T-helper 2 cell treated with Interferon-gamma antibody and Interleukin-4, amounts not matched to agents 100 ng/mL and 5 ng/mL, for 36 hours (primary cell): Measurements from ENCODE around the gene NUBP1. TPM values are rescaled to one million over a fixed set of nuclear protein-coding genes. Genes with fewer than 3 reads are reported as not detected.

Experiments
- intact Hi-C: fragments of 100-400 bp; cut with micrococcal nuclease; formaldehyde crosslinking; loops from one replicate; pipeline ENCODE4 v1.15.1; 2023
- total RNA-seq: library from RNA; stranded (reverse); gene quantifications from 2 replicates; pipeline ENCODE4 v1.2.3, GENCODE V29; 2022

Gene NUBP1
- total RNA-seq, 1 donor from 2014 or later = 34.3 TPM

- intact Hi-C loops = no loop called here
Observed at GRCh38 chr16:10791048-10791447, 47.4 kb downstream of the NUBP1 start.

- intact Hi-C loops = no loop called here
Observed at GRCh38 chr16:10799736-10800135, 56.1 kb downstream of the NUBP1 start.

DNA sequence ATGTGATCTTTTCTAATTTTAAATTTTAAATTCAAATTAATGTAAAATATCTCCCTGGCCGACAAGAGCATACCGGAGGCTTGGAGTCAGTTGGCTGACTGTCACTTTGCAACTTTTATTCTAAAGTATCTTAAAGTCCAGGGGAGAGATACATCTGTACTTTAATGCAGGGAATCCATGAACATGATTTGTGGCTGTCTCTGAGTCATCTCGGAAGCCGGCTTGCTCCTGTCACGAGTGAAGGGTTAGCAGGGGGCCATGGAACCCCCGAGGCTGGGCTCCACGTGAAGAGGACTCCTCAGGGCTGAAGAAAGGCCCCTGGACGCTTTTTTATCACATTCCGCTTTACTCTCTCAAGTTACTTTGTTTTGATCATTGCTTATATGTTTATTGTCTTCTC lies 61.7 kb downstream of the NUBP1 start:
- intact Hi-C loops = no loop called here

DNA sequence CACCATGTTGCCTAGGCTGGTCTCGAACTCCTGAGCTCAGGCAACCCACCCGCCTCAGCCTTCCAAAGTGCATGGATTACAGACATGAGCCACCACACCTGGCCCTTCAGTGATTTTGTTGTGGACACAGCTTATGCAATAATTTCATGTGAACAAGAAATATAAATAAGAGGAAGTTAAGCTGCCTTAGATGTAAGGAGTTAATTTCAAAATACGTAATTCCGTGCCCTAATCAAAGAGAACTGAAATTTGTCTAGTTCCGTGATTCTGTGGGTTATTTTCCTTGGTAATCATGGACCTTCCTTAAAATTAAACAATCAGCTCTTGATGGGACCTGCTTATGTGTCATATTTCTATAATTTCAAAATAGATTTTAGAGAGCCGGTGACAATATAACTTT lies 63.1 kb downstream of the NUBP1 start:
- intact Hi-C loops = no loop called here

DNA sequence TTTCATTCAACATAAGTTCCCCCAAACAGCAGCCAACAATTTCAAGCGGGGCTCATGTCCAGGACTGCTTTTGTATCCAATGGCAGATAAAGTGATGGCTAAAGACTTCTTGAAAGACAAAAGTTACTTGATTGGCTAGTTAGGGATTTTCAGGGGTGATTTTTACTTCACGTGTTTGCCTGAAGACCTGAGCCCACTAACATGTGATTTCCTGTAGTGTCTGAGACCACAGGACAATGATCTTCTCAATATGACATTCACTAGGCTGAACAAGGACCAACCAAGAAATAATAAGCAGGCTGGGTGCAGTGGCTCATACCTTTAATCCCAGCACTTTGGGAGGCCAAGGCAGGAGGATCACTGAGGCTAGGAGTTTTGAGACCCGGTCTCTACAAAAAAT lies 64.6 kb downstream of the NUBP1 start:
- intact Hi-C loops = no loop called here

- intact Hi-C loops = no loop called here
Observed at GRCh38 chr16:10808850-10809249, 65.2 kb downstream of the NUBP1 start.

DNA sequence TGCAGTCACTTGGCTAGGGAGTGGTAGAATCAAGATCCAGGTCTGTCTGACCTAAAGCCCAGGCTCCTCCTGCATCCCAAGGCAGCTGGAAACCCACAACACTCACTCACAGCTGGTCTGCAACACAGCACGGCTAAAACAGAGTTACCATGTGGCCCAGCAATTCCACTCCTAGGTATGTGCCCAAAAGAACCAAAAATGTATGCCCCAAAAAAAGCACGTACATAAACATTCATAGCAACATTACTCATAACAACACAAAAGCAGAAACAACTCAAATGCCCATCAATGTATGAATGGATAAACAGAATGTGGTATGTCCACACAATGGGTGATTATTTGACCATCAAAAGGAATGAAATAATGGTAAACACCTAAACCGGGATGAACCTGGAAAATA lies 66.1 kb downstream of the NUBP1 start:
- intact Hi-C loops = no loop called here

- intact Hi-C loops = no loop called here
Observed at GRCh38 chr16:10812312-10813098, 68.9 kb downstream of the NUBP1 start.

GRCh38 chr16:10813099-10813455 lies 69.4 kb downstream of the NUBP1 start:
- intact Hi-C loops = no loop called here

DNA sequence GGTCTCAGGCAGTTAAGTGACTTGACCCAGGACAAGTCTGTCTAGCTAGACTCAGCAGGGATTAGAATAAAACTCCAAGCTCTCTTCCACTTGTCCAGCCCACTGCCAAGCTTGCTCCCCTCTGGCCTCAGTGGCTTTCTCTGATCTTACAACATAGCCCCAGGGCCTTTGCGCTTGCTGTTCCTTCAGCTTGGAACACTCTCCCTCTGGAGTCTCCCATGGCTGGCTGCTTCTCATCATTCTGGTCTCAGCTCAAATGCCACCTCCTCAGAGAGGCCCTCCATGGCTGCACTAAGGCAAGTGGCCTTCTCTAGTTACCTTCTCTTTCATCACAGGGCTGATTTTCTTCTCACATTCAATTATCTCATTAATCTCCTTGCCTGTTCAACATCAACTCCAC lies 73.9 kb downstream of the NUBP1 start:
- intact Hi-C loops = no loop called here

DNA sequence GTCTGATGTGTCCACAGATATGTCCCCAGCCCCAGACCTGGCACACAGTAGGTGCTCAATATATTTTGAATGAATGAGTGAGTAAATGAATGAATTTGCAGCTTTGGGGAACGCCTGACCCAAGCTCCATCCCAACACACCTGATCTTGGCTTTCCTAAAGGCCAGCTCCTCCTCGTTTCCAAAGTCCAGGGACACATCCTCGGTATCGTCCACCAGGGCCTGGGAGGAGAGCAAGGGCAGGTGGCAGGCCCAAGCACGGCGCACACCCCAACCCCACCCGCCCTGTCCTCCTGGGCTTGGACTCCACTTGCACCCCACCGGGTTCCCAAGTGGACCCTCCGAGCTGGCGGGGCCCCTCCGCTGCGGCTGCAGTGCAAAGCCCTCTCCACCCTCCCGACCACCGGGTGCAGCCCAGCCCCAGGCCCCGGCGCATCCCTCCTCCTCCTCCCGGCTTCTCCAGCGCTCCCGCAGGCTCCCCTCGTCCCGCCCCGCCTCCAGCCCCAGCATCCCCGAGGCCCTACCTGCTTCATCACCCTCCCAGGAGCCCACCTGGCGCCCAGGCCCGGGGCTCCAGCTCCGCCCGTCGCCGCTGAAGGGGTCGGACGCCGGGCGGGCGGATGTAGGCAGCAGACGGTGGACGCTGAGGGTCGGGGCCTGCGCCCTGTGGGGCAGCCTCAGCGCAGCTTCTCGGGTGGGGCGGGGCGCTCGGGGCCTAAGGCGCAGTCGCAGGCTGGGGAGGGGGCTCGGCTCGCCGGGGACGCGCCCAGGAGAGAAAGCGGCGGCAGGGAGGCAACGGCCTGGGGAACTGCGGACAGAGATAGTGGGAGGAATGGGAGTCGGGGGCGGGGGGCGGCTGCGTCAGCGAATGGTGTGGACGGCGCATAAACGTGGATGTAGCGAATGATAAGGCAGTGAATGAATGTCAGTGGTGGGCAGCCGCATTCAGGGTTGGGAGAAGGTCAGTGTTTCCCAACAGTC lies 74.6 kb downstream of the NUBP1 start, which contains the start of gene TVP23A:
Gene TVP23A (minus strand): TSS at position 832 of the 979 bp plus-strand sequence. CDS start 301 bp downstream, at position 531.
- intact Hi-C loops = no loop called here

Other genes starting within 250 kb of the NUBP1 start
- not detected in 2 replicates for gene EMP2, start 163.2 kb upstream of the NUBP1 start, total RNA-seq
- not detected in 2 replicates for gene TEKT5, start 48.9 kb upstream of the NUBP1 start, total RNA-seq
- not detected in 2 replicates for gene TVP23A, start 75.0 kb downstream of the NUBP1 start, total RNA-seq
- gene CIITA, start 133.4 kb downstream of the NUBP1 start, total RNA-seq = 34.4 and 36.0 TPM in 2 replicates
- 24.1 and 25.8 TPM in 2 replicates for gene DEXI, start 198.6 kb downstream of the NUBP1 start, total RNA-seq
- 31.0 and 32.8 TPM in 2 replicates for gene CLEC16A, start 200.7 kb downstream of the NUBP1 start, total RNA-seq